T47D (cell line): ENCODE results near the gene ADAT3.

ENCODE experiments used
- DNase-seq, 2 experiments: peaks; one replicate each; pipeline versions ENCODE4 v3.0.0 to v3.0.0-alpha.2; 2011 to 2012; ENCODE audit warnings: low read depth in 1 of 2, low spot score in 1 of 2
- JUND ChIP-seq: IDR thresholded peaks from 2 replicates; pipeline ENCODE4 v1.6.1; 2012; ENCODE audit warnings: low read depth
- in situ Hi-C: cut with HindIII; loops from 2 replicates; pipeline ENCODE4 v1.10.0; 2016; ENCODE audit warnings: low sequenced_read_pairs, low pct_unique_long_range_greater_than_20kb

The ADAT3 gene

DNA sequence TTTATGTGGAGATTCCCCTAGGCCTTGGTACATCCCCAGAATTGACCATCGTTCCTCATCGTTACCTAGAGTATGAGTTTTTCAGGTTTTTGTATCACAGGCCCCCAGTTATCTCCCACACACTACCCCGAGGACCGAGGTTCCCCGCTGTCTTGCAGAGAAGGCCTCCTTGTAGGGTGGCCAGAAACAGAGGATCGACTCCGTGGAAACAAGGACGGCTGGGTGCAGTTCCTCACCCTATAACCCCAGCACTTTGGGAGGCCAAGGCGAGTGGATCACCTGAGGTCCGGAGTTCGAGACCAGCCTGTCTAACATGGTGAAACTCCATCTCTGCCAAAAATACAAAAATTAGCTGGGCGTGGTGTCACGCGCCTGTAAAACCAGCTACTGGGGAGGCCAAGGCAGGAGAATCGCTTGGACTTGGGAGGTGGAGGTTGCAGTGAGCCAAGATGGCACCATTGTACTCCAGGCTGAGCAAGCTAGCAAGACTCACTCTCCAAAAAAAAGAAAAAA, 720 bp downstream of the ADAT3 start:
- in situ Hi-C loops, result no loop called here
- no peak for DNase-seq
- TF ChIP-seq JUND, result no peak

GRCh38 chr19:1906985-1907562, 1.9 kb downstream of the ADAT3 start:
- TF ChIP-seq JUND, result no peak
- no peak for DNase-seq
- in situ Hi-C loops, result no loop called here

DNA sequence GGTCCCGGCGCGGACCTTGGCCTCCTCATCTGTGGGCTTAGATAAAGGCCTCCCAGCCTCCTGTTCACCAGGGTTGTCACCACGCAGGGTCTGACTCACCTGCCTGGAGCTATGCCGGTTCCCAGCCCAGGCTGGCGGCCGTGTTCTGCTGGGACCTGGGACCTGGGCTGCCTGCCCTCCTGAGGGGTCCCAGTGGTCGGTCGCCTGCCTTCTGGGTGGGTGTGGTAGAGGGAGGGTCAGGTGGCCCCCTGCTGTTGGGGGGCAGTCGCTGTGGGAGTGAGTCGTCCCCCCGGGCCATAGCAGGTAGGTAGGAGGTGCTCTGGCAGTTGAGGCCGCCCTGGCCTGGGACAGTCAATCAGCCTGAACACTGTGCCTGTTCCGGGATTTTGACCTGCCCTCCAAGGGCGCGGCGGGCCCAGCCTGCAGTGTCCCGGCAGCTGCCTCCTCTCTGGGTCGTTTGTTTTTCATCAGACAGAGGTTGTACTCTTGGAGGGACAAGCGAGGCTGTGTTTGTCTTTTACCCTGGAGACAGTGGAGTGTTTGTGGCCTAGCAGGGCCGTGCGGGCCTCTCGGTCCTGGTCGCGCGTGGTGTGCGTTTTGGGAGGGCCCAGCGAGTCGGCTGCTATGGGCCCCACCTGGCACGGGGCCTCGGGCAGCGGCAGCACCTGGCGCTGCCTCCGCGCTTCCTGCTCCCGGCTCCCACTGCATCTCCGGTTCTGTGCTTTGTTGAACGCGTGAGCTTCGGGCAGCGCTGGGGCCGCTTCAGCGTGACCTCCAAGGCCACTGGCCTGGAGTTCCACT, 2.6 kb downstream of the ADAT3 start:
- DNase-seq, result peak in 1 of 2 experiments; percentile 66
- no peak for TF ChIP-seq JUND
- in situ Hi-C loops, result no loop called here

DNA sequence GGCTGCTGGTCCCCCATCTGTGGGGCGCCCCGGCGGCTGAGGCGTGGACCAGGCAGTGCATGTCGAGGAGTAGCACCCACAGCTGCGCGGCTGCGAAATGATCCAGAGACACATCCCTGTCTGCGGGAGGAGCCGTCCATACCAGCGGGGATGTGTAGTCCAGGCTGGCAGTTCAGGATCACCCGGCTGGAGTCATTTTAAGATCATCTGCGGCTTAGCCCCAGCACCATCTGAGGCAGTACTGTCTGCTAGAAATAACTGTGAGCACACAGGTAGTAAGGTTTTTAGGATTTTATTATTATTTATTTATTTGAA, 3.1 kb downstream of the ADAT3 start:
- in situ Hi-C loops, result no loop called here
- no peak for DNase-seq
- TF ChIP-seq JUND, result no peak

GRCh38 chr19:1909761-1910080, 4.5 kb downstream of the ADAT3 start:
- in situ Hi-C loops, result no loop called here
- no peak for DNase-seq
- no peak for TF ChIP-seq JUND

DNA sequence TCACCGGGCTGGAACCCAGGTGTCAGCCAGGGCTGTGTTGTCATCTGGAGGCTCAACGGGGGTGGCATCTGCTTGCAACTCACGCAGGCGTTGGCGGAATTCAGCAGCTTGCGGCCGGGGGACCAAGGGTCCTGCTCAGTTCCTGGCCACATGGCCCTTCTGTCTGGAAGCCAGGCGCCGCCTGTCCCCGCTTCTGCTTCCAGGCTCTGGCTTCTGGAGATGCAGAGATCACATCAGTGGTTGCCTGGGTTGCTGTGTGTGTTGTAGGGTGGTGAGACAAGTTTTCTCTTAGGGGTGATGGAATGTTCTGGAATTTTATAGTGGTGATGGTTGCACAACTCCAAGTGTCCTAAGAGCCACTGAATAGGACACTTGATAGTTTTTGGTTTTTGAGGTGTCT, 5.0 kb downstream of the ADAT3 start:
- DNase-seq, result peak in 1 of 2 experiments; percentile 54
- TF ChIP-seq JUND, result no peak
- in situ Hi-C loops, result no loop called here

DNA sequence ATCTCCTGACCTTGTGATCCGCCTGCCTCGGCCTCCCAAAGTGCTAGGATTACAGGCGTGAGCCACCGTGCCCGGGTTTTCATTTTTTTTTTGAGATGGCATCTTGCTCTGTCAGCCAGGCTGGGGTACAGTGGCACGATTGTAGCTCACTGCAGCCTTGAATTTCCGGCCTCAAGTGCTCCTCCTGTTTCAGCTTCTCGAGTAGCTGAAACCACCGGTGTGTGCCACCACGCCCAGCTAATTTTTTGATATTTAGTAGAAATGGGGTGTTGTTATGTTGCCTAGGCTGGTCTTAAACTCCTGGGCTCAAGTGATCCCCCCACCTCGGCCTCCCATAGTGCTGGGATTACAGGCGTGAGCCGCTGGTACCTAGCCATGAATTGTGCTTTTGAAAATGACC, 5.9 kb downstream of the ADAT3 start:
- in situ Hi-C loops, result no loop called here
- TF ChIP-seq JUND, result no peak
- no peak for DNase-seq

GRCh38 chr19:1911995-1912394, 6.8 kb downstream of the ADAT3 start:
- no peak for TF ChIP-seq JUND

DNA sequence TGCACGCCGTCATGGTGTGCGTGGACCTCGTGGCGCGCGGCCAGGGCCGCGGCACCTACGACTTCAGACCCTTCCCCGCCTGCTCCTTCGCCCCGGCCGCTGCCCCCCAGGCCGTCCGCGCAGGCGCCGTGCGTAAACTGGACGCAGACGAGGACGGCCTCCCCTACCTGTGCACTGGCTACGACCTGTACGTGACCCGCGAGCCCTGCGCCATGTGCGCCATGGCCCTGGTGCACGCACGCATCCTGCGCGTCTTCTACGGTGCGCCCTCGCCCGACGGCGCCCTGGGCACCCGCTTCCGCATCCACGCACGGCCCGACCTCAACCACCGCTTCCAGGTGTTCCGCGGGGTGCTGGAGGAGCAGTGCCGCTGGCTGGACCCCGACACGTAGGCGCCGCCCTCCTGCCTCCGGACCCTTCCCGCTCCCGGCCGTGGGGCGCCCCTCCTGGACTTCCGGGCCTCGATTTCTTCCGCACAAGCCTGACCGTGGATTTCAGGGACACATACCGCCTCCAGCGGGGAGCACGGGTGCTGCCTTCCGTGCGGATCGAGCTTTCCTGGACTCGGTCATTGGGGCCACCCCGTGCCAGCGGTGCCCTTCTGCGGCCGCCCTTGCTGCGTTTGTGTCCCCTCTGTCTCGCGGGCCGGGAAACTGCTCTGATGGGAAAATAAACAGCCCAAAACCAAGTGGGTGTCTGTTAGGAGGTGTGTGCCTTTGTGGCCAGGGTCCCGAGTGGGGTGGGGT, 7.7 kb downstream of the ADAT3 start:
- in situ Hi-C loops, result no loop called here
- no peak for DNase-seq
- TF ChIP-seq JUND, result no peak

More at GRCh38 chr19:1911995-1912394, 6.8 kb downstream of the ADAT3 start:
- no peak for DNase-seq
- in situ Hi-C loops, result no loop called here

GRCh38 chr19:1913781-1914577, 8.8 kb downstream of the ADAT3 start:
- in situ Hi-C loops, result no loop called here
- TF ChIP-seq JUND, result no peak
- DNase-seq, result no peak

- no peak for TF ChIP-seq JUND
- in situ Hi-C loops, result no loop called here
- no peak for DNase-seq
Observed at GRCh38 chr19:1914826-1915341, 9.7 kb downstream of the ADAT3 start.

GRCh38 chr19:1917146-1917545, 11.9 kb downstream of the ADAT3 start:
- in situ Hi-C loops, result no loop called here
- no peak for DNase-seq
- TF ChIP-seq JUND, result no peak
